Measurements from ENCODE around the gene ZXDA. TPM values are rescaled to one million over a fixed set of nuclear protein-coding genes. Genes with fewer than 3 reads are reported as not detected.

The ZXDA gene
- polyA plus RNA-seq, 1 experiment: 1.8 TPM

GRCh38 chrX:57906790-57907189 lies 3.5 kb downstream of the ZXDA start:
- no peaks in the 10 kb centered on the region for H3K27me3 ChIP-seq (ENCODE audit: control insufficient read depth, insufficient read depth, low read length)
- H3K27ac ChIP-seq (ENCODE audit: low read depth, low read length): no peak overlapping the region
- H3K4me3 ChIP-seq (ENCODE audit: low read depth, low read length): no peak overlapping the region
- CTCF ChIA-PET: no interaction called here
- POLR2A ChIA-PET: no interaction called here
- H3K9me3 ChIP-seq (ENCODE audit: control insufficient read depth, insufficient read depth, low read length): no peaks in the 10 kb centered on the region
- DNase-seq (ENCODE audit: low read depth, low spot score): no peak
- TF ChIP-seq, protein P1, sequence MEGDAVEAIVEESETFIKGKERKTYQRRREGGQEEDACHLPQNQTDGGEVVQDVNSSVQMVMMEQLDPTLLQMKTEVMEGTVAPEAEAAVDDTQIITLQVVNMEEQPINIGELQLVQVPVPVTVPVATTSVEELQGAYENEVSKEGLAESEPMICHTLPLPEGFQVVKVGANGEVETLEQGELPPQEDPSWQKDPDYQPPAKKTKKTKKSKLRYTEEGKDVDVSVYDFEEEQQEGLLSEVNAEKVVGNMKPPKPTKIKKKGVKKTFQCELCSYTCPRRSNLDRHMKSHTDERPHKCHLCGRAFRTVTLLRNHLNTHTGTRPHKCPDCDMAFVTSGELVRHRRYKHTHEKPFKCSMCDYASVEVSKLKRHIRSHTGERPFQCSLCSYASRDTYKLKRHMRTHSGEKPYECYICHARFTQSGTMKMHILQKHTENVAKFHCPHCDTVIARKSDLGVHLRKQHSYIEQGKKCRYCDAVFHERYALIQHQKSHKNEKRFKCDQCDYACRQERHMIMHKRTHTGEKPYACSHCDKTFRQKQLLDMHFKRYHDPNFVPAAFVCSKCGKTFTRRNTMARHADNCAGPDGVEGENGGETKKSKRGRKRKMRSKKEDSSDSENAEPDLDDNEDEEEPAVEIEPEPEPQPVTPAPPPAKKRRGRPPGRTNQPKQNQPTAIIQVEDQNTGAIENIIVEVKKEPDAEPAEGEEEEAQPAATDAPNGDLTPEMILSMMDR (IDR thresholded peaks at IDR 0.05; ENCODE audit: low read depth, low read length): no peak

- TF ChIP-seq, protein P1 (IDR thresholded peaks at IDR 0.05; ENCODE audit: low read depth, low read length): no peak
- H3K27me3 ChIP-seq (ENCODE audit: control insufficient read depth, insufficient read depth, low read length): no peaks in the 10 kb centered on the region
- ChIA-PET CTCF (no interaction called here), POLR2A (no interaction called here)
- no peak overlapping the region for H3K27ac ChIP-seq (ENCODE audit: low read depth, low read length)
- no peaks in the 10 kb centered on the region for H3K9me3 ChIP-seq (ENCODE audit: control insufficient read depth, insufficient read depth, low read length)
- H3K4me3 ChIP-seq (ENCODE audit: low read depth, low read length): no peak overlapping the region
- DNase-seq (ENCODE audit: low read depth, low spot score): no peak
These were observed 5.1 kb downstream of the ZXDA start for GRCh38 chrX:57905141-57905540.

DNA sequence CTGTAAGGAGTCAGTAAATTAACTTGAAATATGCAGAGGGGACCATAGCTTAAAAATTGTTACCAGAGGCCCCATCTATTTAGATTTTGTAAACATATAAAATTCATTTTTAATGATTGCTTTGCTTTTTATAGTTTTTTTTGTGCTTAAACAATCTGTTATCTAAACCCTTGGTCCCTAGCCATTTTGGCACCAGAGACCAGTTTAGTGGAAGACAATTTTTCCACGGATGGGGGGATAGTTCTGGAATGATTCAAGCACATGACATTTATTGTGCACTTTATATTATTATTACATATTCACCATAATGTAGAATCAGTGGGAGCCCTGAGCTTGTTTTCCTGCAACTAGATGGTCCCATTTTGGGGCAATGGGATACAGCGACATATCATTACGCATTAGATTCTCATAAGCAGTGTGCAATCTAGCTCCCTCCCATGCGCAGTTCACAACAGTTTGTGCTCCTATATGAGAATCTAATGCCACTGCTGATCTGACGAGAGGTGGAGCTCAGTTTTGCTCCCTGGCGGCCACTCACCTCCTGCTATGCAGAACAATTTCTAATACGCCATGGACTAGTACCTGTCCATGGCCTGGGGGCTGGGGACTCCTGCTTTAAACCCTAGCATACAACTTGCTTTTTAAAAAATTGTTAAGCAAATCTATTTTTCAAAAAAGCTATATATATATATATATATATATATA lies 5.9 kb downstream of the ZXDA start:
- DNase-seq (ENCODE audit: low read depth, low spot score): no peak
- Histone ChIP-seq H3K27me3 (ENCODE audit: control insufficient read depth, insufficient read depth, low read length) (no peaks in the 10 kb centered on the region), H3K27ac (ENCODE audit: low read depth, low read length) (no peak overlapping the region), H3K9me3 (ENCODE audit: control insufficient read depth, insufficient read depth, low read length) (no peaks in the 10 kb centered on the region), H3K4me3 (ENCODE audit: low read depth, low read length) (no peak overlapping the region)
- TF ChIP-seq, protein P1 (IDR thresholded peaks at IDR 0.05; ENCODE audit: low read depth, low read length): no peak
- CTCF ChIA-PET: no interaction called here
- POLR2A ChIA-PET: no interaction called here

DNA sequence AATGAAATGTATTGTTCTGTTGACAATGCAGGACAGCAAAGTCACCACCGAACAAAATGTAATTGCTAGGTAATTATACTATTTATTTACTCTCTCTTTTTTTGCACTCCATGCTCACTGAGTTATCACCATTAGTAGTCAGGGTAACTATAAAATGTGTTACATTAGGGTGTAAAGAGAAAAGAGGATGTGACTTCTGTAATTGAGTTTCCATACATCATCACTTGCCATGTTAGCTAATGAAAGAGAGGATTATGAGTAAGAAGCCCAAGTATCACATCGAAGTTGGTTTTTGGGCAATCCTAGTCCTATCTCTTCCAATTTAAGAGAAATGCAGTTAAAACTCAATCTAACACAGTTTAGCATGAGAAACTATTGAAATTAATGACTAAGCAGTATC lies 7.6 kb downstream of the ZXDA start:
- TF ChIP-seq, protein P1 (IDR thresholded peaks at IDR 0.05; ENCODE audit: low read depth, low read length): no peak
- CTCF ChIA-PET: interaction anchor here (0.8 kb wide), 1 partner anchor 27 kb away, joined by 3 read pairs; no protein-coding TSS in a partner anchor
- no peaks in the 10 kb centered on the region for H3K27me3 ChIP-seq (ENCODE audit: control insufficient read depth, insufficient read depth, low read length)
- H3K27ac ChIP-seq (ENCODE audit: low read depth, low read length): no peak overlapping the region
- H3K4me3 ChIP-seq (ENCODE audit: low read depth, low read length): no peak overlapping the region
- no peak for DNase-seq (ENCODE audit: low read depth, low spot score)
- POLR2A ChIA-PET: no interaction called here
- no peaks in the 10 kb centered on the region for H3K9me3 ChIP-seq (ENCODE audit: control insufficient read depth, insufficient read depth, low read length)

DNA sequence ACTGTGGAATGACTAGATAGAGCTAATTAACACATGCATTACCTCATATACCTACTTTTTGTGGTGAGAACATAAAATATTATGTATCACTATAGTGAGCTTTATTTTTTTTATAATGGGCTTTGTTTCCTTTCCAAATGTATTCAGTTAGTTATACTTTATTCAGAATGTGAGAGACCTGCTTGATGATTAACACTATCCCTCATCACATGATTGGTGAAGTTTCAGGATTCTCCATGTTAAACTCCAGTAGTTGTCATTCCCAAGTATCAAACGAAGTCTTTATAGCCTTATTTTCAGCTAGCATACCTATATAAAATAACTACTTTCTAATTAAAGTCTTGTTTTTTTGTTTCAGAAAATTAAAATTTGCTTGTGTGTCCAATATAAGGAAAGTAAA lies 8.8 kb downstream of the ZXDA start:
- ChIA-PET CTCF (interaction anchor here (1.5 to 2.3 kb wide), 2 partner anchors 17 to 82 kb away, joined by 4 to 8 read pairs; no protein-coding TSS in a partner anchor), POLR2A (no interaction called here)
- H3K27ac ChIP-seq (ENCODE audit: low read depth, low read length): no peak overlapping the region
- TF ChIP-seq, protein P1 (IDR thresholded peaks at IDR 0.05; ENCODE audit: low read depth, low read length): no peak
- DNase-seq (ENCODE audit: low read depth, low spot score): no peak
- H3K27me3 ChIP-seq (ENCODE audit: control insufficient read depth, insufficient read depth, low read length): no peaks in the 10 kb centered on the region
- H3K9me3 ChIP-seq (ENCODE audit: control insufficient read depth, insufficient read depth, low read length): no peaks in the 10 kb centered on the region
- no peak overlapping the region for H3K4me3 ChIP-seq (ENCODE audit: low read depth, low read length)
